Hepatocyte (in vitro differentiated cells): ENCODE results near the gene SHROOM3. TPM values are rescaled to one million over a fixed set of nuclear protein-coding genes. Genes with fewer than 3 reads are reported as not detected.

Experiments used
- DNase-seq: peaks from one replicate; pipeline ENCODE4 v3.0.0-alpha.2; 2016; ENCODE audit warnings: low spot score
- H2AFZ ChIP-seq: fragments of 200-600 bp; sonication (generic); 2 replicates; pipeline ENCODE4 v1.6.0; 2016; ENCODE audit warnings: antibody characterized with exemption, mild to moderate bottlenecking
- H3K27ac ChIP-seq: fragments of 200-600 bp; sonication (generic); 2 replicates; pipeline ENCODE4 v1.5.1; 2016; ENCODE audit warnings: mild to moderate bottlenecking
- H3K27me3 ChIP-seq: fragments of 200-600 bp; sonication (generic); 2 replicates; pipeline ENCODE4 v1.6.1; 2016
- H3K36me3 ChIP-seq: fragments of 200-600 bp; sonication (generic); replicated peaks from 2 replicates; pipeline ENCODE4 v1.5.1; 2016; ENCODE audit warnings: low read depth; ENCODE audit not compliant: insufficient read depth
- H3K4me1 ChIP-seq: fragments of 200-600 bp; sonication (generic); 2 replicates; pipeline ENCODE4 v1.5.1; 2016; ENCODE audit warnings: mild to moderate bottlenecking, moderate library complexity; ENCODE audit not compliant: insufficient read depth
- H3K4me2 ChIP-seq: fragments of 200-600 bp; sonication (generic); 2 replicates; pipeline ENCODE4 v1.6.0; 2016
- H3K4me3 ChIP-seq: fragments of 200-600 bp; sonication (generic); 2 replicates; pipeline ENCODE4 v1.5.1; 2016; ENCODE audit warnings: mild to moderate bottlenecking
- H3K79me2 ChIP-seq: fragments of 200-600 bp; sonication (generic); 2 replicates; pipeline ENCODE4 v1.6.0; 2017; ENCODE audit warnings: mild to moderate bottlenecking
- H3K9me2 ChIP-seq: fragments of 200-600 bp; sonication (generic); replicated peaks from 2 replicates; pipeline ENCODE4 v1.6.0; 2017; ENCODE audit warnings: mild to moderate bottlenecking; ENCODE audit not compliant: insufficient read depth
- H3K9me3 ChIP-seq: fragments of 200-600 bp; sonication (generic); 2 replicates; pipeline ENCODE4 v1.5.1; 2016; ENCODE audit warnings: low read depth, mild to moderate bottlenecking
- H4K20me1 ChIP-seq: fragments of 200-600 bp; sonication (generic); 2 replicates; pipeline ENCODE4 v1.6.0; 2016; ENCODE audit warnings: mild to moderate bottlenecking; ENCODE audit not compliant: insufficient read depth, poor library complexity, severe bottlenecking
- CTCF ChIP-seq: fragments of 200-600 bp; sonication (generic); IDR thresholded peaks from 2 replicates; pipeline ENCODE4 v1.5.1; 2016; ENCODE audit warnings: antibody characterized with exemption, mild to moderate bottlenecking; ENCODE audit not compliant: poor library complexity
- EZH2 ChIP-seq: fragments of 200-600 bp; sonication (generic); IDR thresholded peaks from 2 replicates; pipeline ENCODE4 v1.6.1; 2016; ENCODE audit warnings: antibody characterized with exemption, mild to moderate bottlenecking, borderline replicate concordance
- EZH2phosphoT487 ChIP-seq: fragments of 200-600 bp; sonication (generic); IDR thresholded peaks from one replicate; pipeline ENCODE4 v1.6.1; 2018; ENCODE audit warnings: antibody characterized with exemption, mild to moderate bottlenecking, low read depth, moderate library complexity; ENCODE audit not compliant: unreplicated experiment, severe bottlenecking
- WGBS: methylation state at CpG from one replicate; pipeline ENCODE4 v1.1.6; 2016; ENCODE audit warnings: low lambda C conversion rate; ENCODE audit errors: missing lambda C conversion rate; 5-methylcytosine and 5-hydroxymethylcytosine counted together
- polyA plus RNA-seq: library from polyadenylated mRNA; unstranded; fragments of >200 nt; fragmentation: Nextera tagmentation; extraction: Ambion mirVana; gene quantifications from 2 replicates; pipeline ENCODE4 v1.2.1, GENCODE V29; 2016
- total RNA-seq: library from RNA; depleted of rRNA; stranded (reverse); fragments of >200 nt; gene quantifications from 2 replicates; pipeline ENCODE4 v1.2.3, GENCODE V29; 2014

Gene SHROOM3
- total and polyA plus RNA-seq, 2 experiments from 2014 or later: 35.0 to 63.1 TPM

GRCh38 chr4:76430519-76431388 is 4.3 kb upstream of the SHROOM3 start:
- no peak for TF ChIP-seq EZH2phosphoT487
- TF ChIP-seq EZH2: no peak
- peak; percentile 86 for TF ChIP-seq CTCF
- 32% methylated on average over 15 of the region's 15 CpGs for WGBS
- H2AFZ ChIP-seq: peak overlapping the region; percentile 9
- peak overlapping the region; percentile 63 for H3K4me2 ChIP-seq
- H3K9me2 ChIP-seq: no peaks in the 10 kb centered on the region
- H4K20me1 ChIP-seq: no peaks in the 10 kb centered on the region
- no peaks in the 10 kb centered on the region for H3K9me3 ChIP-seq
- H3K27ac ChIP-seq: no peak overlapping the region
- no peak overlapping the region for H3K4me3 ChIP-seq
- DNase-seq: peak; percentile 71
- no peaks in the 10 kb centered on the region for H3K36me3 ChIP-seq
- no peaks in the 10 kb centered on the region for H3K79me2 ChIP-seq
- no peaks in the 10 kb centered on the region for H3K27me3 ChIP-seq
- H3K4me1 ChIP-seq: peaks cover 7% of the 10 kb centered on the region

- Histone ChIP-seq H2AFZ (peak overlapping the region; percentile 79), H4K20me1 (no peaks in the 10 kb centered on the region), H3K9me2 (no peaks in the 10 kb centered on the region), H3K36me3 (no peaks in the 10 kb centered on the region), H3K9me3 (no peaks in the 10 kb centered on the region), H3K4me1 (peaks cover 7% of the 10 kb centered on the region), H3K4me2 (peak overlapping the region; percentile 74), H3K27me3 (no peaks in the 10 kb centered on the region), H3K4me3 (peak overlapping the region; percentile 38), H3K79me2 (no peaks in the 10 kb centered on the region), H3K27ac (peak overlapping the region; percentile 51)
- no peak for DNase-seq
- WGBS: 42% methylated on average over 7 of the region's 7 CpGs
- TF ChIP-seq EZH2phosphoT487 (no peak), CTCF (peak; percentile 22), EZH2 (no peak)
Observed at GRCh38 chr4:76435528-76436319, 695 bp downstream of the SHROOM3 start.

- WGBS: 91% methylated on average over 2 of the region's 2 CpGs
- no peak overlapping the region for H2AFZ ChIP-seq
- no peak for DNase-seq
Observed at GRCh38 chr4:76439491-76439890, 4.5 kb downstream of the SHROOM3 start.

More at GRCh38 chr4:76439491-76439890, 4.5 kb downstream of the SHROOM3 start:
- H3K4me2 ChIP-seq: no peak overlapping the region
- TF ChIP-seq EZH2phosphoT487: no peak
- TF ChIP-seq EZH2: no peak
- no peak for TF ChIP-seq CTCF
- no peaks in the 10 kb centered on the region for H3K9me3 ChIP-seq
- H3K4me3 ChIP-seq: no peak overlapping the region
- no peaks in the 10 kb centered on the region for H3K36me3 ChIP-seq
- no peaks in the 10 kb centered on the region for H3K9me2 ChIP-seq
- no peaks in the 10 kb centered on the region for H3K79me2 ChIP-seq
- no peak overlapping the region for H3K27ac ChIP-seq
- no peaks in the 10 kb centered on the region for H4K20me1 ChIP-seq
- no peaks in the 10 kb centered on the region for H3K27me3 ChIP-seq
- H3K4me1 ChIP-seq: peaks cover 7% of the 10 kb centered on the region
